GM23248 (cell line): ENCODE measurements around the gene PLPPR3.

Experiments
- EZH2 ChIP-seq: fragments of 200-600 bp; sonication (generic); IDR thresholded peaks from 2 replicates; pipeline ENCODE4 v1.6.1; 2018; ENCODE audit warnings: antibody characterized with exemption, mild to moderate bottlenecking; ENCODE audit not compliant: insufficient read depth, poor library complexity, severe bottlenecking
- EZH2phosphoT487 ChIP-seq: fragments of 200-600 bp; sonication (generic); IDR thresholded peaks from 2 replicates; pipeline ENCODE4 v1.6.1; 2018; ENCODE audit warnings: antibody characterized with exemption, moderate library complexity, mild to moderate bottlenecking, low read depth; ENCODE audit not compliant: insufficient read depth

- no peak for TF ChIP-seq EZH2
- TF ChIP-seq EZH2phosphoT487: no peak
Observed at GRCh38 chr19:784541-784940, 37.2 kb downstream of the PLPPR3 start.
